RPMI8226 (cell line): ENCODE measurements around the gene NKAIN4.
A peak's percentile ranks its signal among the peaks of the same experiment; 100 is the strongest.

Source experiments
- DNase-seq: peaks from one replicate; pipeline ENCODE4 v3.0.0-alpha.2; 2015

NKAIN4 gene

DNA sequence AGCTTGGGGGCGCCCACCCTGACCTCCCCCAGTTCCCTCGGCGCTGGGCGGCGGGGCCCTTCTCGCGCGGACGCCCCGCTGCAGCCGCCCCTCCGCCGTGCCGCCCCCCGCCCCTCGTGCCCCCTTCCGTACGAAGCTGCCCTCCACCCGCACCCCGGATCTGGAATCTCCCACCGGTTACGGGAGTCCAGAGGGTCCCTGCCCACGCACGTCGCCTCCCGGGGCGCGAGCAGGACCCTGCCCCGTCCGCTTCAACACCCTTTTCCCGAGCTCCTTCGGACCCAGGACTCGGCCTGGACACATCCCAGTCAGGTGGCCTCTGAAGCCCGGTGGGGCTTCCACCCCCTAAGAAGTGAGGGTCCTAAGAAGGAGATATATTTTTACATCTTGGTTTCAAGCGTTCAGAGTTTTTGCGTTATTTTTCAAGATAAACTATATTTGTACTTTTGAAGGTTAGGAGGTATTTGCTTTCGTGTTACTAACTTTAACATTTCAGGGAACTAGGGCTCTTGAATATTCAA lies 18.9 kb upstream of the NKAIN4 start:
- no peak for DNase-seq

DNA sequence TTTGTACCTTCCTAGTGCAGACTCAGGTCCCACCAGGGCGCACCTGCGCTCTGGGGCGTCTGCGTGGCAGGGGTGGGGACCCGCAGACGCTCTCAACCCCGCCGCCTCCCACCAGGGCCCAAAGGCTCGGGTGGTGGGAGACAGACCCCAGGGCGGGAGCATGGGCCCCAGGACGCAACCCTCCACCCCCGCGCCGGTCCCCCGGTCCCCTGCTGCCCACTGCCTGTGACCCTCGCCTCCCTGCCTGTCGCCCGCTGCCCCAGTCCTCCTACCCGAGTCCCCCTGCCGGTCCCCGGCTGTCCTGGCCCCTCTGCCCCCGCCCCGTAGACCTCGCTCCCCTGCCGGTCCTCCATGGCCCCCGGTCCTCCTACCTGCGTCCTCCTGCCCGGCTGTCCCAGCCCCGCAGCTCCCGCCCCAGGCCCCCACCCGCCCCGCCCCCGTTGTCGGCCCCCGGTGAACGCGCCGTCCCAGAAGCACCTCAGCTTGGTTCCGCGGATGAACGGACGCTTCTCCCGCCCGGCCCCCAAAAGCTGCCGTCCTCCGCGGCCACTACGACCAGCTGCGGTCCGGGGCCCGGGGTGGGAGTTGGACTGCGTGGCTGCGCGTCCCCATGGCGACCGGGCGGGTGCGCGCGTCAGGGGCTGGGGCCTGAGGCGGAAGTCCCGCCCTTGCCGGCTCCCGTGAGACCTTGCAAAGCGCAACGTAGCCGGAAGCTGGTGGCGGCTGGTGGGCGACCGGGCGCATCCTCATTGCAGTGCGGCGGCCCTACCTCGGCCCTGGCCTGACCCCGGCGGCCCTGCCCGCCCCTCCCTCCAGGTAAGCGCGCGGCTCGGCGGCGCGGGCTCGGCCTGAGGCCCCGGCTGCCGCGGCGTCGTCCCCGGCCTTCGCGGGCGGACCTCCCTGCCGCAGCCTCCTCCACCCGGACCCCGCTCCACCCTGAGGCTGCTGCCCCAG lies 18.1 kb upstream of the NKAIN4 start, which contains the start of gene ARFGAP1:
Gene ARFGAP1 (plus strand): TSS at position 709 of the 954 bp plus-strand sequence. CDS start 2,768 bp downstream, outside the sequence.
- peak; percentile 93 for DNase-seq

DNA sequence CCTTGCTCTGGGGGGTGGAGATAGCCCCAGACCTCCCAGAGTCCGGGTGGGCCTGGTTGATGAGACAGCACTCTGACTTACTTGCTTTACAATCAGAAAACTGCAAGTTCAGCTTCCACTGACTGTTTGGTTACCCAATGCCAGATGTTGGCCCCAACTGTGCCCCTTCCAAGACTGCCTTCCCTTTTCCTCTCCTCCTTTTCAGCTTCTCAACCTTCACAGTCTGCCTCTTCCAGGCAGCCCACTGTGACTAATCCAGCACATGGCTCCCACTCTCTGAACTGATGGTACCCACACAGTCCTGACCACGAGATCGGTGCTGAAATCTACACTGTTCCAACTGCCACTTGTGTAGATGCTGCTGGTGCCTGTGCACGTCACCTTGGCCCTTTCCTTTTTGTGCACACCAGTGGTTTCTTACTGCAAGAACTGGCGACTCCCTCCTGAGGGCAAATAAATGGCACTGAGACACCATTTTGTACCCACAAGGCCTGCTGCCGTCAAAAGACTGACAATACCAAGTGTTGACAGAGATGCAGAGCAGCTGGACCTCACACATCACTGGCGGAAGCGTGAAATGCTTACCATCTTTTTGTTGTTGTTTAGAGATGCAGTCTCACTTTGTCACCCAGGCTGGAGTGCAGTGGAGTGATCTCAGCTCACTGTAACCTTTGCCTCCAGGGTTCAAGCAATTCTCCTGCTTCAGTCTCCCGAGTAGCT lies 16.5 kb upstream of the NKAIN4 start:
- no peak for DNase-seq

DNA sequence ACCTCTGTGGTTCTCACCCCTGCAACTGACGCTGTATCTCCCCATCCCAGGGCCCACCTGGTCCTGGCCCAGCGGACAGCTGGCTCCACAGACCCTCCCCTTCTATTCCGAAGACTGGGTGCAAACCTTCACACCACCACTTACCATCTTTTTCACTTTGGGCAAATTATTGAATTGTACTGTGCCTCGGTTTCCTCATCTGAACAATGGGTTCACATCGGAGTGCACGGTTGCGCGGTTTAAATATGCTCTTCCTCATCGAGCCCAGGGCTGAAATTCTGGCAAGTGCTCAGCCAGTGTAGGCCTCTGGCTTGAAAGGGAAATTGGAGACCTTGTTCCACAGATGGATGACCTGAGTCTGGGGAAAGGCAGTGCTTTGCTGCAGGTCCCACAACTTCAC lies 15.5 kb upstream of the NKAIN4 start:
- no peak for DNase-seq

DNA sequence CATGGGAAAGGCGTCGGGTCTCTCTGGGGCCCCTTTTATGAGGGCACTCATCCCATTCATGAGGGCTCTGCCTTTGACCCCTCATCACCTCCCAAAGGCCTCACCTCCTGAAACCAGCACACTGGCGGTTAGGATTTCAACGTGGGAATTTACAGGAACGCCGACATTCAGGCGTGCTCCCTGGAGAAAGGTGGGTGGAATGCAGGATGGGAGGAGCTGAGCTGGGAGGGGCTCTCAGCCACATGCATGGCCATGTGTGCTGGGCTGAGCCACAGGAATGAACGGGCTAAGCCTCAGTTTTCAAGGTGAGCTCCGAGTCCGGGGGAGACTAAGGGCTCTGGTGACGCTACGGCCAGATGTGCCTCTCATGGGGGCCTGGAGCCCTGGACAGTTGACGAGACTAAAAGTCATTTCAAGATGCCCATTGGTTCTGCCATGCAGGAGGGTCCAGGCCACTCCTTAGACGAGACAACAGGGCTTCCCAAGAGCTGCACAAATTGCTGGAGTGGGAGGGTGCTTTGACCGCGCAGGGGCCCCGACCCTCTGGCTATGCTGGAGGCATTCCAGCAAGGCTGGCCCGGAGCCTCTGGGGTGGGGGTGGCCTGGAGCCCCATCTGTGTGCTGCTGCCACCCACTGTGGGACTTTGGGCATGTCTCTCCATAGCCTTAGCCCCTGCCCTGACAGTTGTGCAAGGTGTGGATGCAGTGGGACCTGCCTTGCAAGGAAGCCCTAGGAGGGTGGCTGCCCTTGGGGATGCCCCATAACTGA lies 14.6 kb upstream of the NKAIN4 start:
- DNase-seq: no peak

DNA sequence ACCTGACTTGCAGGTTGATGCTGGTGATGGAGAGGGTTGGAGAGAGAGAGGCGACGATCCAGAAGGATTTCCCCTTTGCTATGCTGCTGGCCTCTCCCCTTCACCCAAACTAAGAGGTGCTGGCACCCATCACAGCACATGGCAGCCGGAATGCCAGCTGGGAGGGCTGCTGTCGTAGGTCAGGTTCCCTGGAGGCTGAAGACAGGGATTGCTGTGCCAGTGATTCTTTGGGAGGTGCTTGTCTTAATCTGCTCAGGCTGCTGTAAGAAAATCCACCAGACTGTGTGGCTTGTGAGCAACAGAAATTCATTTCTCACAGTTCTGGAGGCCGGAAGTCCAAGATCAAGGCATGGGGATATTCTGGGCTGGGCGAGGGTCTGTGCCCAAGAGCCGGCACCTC lies 14.0 kb upstream of the NKAIN4 start:
- DNase-seq: no peak

DNA sequence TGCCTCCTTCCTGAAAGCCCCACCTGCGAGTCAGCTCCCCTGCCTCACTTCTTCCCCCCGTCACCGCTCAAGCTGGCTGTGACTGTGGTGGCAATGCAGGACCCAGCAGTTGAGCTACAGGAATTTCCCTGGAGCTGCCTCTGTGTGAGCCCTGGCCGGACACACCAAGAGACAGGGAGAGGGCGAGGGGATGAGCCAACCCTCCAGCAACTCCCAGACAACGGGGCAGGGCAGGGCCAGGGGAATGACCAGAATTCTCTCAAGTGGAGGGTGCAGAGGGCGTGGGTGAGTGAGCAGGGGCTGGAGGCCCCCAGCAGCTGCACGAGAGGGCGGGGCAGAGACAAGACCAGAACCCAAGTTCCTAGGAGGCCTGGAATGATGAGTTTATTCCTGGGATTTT lies 13.4 kb upstream of the NKAIN4 start:
- no peak for DNase-seq

DNA sequence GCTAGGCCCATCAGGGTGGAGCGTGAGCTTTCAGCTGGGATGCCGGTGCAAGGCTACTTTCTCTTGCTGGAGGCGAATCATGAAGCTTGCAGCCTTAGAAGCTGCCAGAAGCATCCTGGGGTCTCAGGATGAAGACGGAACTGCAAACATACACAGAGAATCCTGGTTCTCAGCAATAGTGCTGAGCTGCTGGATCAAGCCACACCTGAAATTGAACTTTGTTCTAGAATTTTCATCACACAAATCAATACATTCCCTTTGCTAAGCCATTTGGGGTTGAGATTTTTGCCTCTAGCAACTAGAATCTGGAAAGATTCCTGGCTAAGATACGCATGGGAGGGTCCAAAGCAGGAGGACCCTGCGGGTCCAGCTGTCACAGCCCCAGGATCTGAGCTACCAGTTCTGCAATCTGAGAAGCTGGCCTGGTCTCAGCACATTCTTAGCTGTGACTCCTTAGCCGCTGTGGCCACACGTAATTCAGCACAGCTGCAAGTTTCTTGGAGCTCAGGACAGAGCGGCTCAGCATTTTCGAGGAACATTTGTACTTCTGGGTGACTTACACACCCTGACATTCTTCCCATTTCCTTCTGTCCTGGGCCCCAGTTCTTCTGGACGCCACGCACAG lies 11.7 kb upstream of the NKAIN4 start:
- peak; percentile 73 for DNase-seq

DNA sequence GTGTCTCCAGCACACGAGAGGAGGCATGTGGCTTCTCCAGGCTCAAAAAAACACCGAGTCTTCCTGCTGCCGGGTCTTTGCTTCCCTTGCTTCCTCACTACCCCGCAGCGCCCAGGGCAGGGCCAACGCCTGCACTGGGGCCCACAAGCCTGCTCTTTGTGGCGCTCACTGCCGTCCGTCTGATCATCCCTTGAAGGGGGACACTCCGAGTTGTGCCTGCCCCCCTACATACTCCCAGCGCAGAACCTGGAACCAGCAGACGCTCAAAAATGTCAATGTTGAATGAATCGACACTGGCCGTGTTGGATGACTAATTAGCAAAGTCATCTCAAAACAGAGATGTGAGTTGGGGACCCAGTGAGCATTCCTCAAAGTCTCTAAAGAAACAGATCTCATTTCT lies 10.3 kb upstream of the NKAIN4 start:
- DNase-seq: no peak

DNA sequence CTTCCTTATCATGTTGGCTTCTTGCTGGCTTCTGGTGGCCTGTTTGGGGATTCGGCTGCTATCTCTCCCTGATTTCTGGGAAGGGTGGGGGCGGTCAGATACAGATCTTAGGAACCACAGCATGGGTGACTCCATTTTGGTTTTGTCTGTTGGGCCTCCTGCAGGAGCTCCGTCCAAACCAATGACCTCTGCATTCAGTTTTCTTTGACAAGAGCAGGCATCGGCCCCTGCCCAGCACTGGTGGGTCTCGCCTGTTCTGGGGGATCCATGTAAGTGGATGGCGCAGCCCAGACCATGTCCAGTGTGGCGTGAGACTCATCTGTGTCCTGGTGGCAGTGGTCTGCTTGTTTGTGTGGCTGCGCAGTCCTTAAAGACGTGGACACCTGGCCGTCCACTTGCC lies 9.7 kb upstream of the NKAIN4 start:
- DNase-seq: no peak

DNA sequence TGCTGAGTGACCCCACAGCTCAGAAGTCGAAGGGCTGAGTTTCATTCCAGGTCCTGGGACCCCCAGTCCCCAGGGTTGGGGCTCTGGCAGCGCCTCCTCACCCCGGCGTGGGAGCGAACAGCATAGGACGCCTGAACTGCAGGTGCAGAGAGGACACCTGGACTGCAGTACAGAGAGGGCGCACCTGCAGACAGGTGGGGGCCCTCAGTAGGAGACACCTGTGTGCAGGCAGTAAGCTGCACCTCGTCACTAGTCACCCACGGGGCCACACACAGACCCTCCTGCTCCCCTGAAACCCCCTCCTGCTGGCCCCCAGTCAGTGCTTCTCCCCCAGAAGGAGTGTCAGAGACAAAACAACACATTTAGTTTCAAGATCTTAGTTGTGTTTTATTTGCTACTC lies 8.6 kb upstream of the NKAIN4 start:
- DNase-seq: peak; percentile 65

DNA sequence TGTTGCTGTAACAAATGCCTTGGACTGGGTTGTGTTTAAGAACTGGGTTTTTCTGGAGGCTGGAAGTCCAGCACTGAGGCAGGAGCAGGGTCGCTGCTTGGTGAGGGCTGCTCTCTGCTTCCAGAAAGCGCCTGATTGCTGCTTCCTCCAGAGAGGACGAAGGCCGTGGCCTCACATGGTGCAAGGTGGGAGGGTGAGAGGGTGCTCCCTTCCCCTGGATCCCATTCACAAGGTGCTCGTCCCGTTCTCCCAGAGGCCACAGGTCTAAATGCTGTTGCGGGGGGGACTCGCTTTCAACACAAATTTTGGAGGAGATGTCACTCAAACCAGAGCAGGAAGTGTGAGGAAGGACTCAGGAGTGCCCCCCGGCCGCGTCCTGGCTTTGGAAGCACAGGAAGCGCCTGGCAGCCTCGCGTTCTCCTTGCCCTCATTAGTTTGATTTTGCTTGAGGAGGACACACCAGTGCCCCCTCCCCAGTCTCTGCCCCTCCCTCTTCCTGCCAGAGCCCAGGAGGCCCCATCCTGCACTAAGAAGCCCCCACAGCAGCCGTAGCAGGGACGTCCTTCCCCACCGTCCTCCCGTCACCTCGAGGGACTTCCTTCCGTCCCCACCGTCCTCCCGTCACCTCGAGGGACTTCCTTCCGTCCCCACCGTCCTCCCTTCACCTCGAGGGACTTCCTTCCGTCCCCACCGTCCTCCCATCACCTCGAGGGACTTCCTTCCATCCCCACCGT lies 7.7 kb upstream of the NKAIN4 start:
- no peak for DNase-seq

DNA sequence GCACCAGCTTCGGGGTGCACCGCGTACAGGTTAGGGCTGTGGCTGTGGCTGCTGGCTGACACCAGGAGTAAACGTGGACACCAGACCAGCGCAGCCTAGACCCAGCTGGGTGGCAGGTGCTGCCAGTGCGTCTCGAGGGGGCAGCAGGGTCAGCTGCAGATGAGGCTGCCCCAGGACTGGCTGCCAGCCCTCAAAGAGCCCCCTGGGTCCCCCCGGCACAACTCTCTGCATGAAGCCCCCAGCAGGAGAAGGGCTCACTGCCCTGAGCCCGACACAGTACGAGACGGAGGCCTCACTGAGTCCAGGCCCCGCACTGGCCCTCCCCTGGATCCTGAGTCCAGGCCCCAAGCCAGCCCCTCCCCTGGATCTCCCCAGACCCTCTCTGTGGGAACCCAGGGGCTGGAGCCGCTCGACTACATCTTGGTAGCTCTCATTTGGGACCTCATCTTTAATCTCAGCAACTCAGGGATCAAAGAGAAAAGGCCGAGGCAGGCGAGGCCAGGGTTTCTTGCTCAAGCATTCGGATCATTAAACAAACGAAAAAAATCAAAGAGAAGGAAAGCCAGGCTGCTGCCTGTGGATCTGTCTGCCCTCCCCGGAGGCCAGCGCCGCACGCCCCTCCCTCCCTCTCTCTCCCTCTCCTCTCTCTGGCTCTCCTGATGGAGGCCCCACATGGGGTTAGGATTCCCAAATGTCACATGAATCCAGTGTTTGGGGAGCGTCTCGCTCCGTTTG lies 7.0 kb upstream of the NKAIN4 start:
- DNase-seq: no peak

DNA sequence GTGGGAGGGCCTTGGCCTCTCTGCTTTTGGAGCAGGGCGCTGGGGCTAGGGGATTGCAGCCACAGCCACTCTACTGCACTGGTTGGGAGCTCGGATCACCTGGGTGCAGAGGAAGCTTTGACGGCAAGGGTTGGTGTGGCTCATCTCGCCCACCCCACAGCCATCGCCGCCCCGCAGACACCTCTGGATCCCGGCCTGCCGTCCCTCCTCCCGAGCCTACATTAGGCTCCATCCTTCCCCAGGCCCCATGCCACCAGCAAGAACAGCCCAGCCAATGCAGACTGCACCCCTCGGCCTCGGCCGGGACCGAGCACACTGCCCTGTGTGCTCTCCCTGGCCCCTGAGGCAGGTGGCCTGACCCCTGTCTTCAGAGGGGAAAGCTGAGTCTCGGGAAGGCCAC lies 6.3 kb upstream of the NKAIN4 start:
- no peak for DNase-seq

DNA sequence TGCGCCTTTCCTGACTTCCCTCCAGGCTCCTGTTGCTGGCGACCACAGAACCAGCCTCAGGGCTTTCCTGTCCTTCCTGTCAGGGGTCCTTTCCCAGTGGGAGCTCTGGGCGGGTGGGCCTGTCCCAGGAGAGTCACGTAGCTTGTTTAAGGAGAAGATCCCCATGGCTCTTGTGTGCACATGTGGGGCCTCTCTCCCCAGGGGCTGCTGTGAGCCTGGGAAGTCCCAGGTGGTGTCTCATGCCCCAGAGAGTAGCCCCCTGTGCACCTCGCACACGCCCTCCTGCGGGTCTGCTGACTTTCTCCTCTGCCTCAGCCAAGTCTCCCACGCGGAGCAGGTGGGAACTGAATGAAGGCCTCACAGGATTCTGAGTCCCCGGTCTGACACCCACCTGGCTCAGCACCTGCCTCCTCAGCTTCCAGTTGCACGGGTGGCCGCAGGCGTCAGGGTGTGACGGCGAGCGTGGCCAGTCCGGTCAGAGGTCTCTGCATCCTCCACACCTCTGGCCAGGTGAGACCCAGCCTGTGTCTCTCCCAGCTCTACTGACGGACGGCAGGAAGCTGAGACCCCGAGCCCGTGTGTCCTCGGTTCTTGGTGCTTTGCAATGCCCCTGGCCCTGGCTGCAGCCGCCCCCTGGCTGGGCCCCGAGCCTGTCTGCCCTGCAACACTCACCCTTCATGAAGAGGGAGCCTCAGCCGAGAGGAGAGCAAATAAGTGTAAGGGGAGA lies 5.6 kb upstream of the NKAIN4 start:
- no peak for DNase-seq

DNA sequence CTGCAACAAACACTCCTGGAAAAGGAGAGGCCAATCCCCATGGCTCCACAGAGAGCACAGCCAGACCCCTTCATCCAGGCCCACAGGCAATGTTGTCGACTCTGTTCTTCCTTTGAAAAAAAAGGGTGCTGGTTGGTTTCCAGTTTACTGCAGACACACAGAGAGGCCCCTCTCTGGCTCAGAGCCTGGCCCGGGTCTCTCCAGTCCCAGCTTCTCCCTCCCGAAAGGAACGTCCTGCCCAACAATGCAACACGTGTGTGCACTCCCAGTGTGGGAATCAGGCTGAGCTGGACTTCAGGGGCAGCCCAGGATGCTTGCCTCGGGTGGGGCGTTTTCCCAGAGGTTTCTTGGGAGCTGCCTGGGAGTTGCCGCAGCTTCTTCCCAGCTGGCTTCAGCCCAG lies 4.5 kb upstream of the NKAIN4 start:
- DNase-seq: no peak

DNA sequence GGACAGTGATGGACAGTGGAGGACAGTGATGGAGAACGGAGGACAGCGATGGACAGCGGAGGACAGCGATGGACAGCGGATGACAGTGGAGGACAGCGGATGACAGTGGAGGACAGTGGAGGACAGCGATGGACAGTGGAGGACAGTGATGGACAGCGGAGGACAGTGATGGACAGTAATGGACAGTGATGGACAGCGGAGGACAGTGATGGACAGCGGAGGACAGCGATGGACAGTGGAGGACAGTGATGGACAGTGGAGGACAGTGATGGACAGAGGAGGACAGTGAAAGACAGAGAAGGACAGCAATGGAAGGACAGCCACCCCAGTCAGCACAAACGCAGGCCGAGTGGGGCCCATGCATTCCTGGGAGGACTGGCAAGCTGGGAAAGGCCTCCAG lies 3.4 kb upstream of the NKAIN4 start:
- DNase-seq: no peak

DNA sequence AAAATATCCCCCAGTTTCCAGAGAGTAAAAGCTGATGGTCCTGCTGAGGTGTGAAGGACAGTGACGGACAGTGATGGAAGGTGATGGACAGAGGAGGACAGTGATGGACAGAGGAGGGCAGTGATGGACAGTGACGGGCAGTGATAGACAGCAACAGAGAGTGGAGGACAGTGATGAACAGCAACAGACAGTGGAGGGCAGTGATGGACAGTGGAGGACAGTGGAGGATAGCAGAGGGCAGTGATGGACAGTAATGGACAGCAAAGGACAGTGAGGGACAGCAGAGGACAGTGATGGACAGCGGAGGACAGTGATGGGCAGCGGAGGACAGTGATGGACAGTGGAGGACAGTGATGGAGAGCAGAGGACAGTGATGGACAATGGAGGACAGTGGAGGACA lies 2.7 kb upstream of the NKAIN4 start:
- DNase-seq: no peak

DNA sequence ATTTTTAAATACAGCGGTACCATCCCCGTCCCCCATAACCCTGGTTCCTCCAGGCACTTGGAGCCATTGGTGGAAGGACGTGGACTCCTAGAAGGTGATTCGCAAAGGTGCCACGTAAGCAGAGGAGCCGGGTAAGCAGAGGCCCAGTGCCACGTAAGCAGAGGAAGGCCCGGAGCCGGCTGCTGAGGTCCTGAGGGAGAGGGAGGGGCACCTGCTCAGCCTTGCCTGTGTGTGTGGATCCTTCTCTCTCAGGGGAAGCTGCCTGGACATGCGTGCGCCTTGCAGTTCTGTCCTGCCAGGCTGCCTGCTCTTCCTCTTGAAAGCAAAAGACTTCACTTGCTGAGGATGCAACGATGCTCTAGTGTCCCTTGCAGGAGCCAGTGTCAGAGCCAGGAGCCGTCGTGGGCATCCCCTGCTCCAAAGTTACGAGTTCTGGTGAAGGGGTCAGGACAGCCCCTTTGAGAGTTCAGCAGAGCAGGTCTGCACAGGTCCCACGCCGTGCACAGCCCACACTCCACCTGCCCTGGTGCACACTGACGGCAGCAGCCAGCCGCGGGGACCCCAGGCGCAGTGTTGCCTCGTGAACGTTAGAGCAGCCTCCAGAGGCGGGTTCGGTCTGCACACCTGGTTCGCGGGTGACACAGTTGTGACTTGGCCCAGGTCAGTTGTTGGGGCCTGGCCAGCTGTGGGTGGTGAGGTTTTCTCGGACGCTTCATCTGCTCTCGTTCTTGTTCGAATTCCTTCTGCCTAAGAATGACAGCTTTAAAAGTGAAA lies 1.9 kb upstream of the NKAIN4 start:
- DNase-seq: peak; percentile 78
